Lower leg skin (tissue), 4 donors: ENCODE data around the gene PSKH1. TPM values are rescaled to one million over a fixed set of nuclear protein-coding genes. Genes with fewer than 3 reads are reported as not detected.

Source experiments
- DNase-seq, 2 donors: peaks; one replicate each; pipeline ENCODE4 v3.0.0-alpha.2; 2019; ENCODE audit warnings: low spot score in 2 of 2
- H3K4me3 ChIP-seq: fragments of 200-600 bp; sonication (generic); 2 replicates; pipeline ENCODE4 v1.5.1; 2017; ENCODE audit warnings: mild to moderate bottlenecking, low read depth; ENCODE audit not compliant: poor library complexity, severe bottlenecking
- POLR2A ChIP-seq, 2 donors: fragments of 450-650 bp; IDR thresholded peaks; one replicate each; pipeline ENCODE4 v1.6.1; 2016 to 2017; ENCODE audit warnings: antibody characterized with exemption in 2 of 2, mild to moderate bottlenecking in 1 of 2, moderate library complexity in 1 of 2
- WGBS, 2 donors: methylation state at CpG; one replicate each; pipeline ENCODE4 v1.1.5; 2018; 5-methylcytosine and 5-hydroxymethylcytosine counted together
- intact Hi-C: fragments of 100-400 bp; cut with DNase I; formaldehyde crosslinking; loops from one replicate; pipeline ENCODE4 v1.15.0; 2023; ENCODE audit warnings: low total_unique reads
- total RNA-seq, 4 donors: library from RNA; depleted of rRNA; stranded (reverse); fragments of >200 nt; gene quantifications; one replicate each; pipeline ENCODE4 v1.1.0, GENCODE V29; 2016
- TF ChIP-seq, protein P1 (sequence below), 3 donors: fragments of 450-650 bp; IDR thresholded peaks; one replicate each; pipeline ENCODE4 v1.5.1; 2016; ENCODE audit warnings: antibody characterized with exemption in 3 of 3, mild to moderate bottlenecking in 3 of 3, moderate library complexity in 2 of 3

Gene PSKH1
- total RNA-seq, 4 donors from 2014 or later: 11.1 to 17.9 (median 14.4) TPM

DNA sequence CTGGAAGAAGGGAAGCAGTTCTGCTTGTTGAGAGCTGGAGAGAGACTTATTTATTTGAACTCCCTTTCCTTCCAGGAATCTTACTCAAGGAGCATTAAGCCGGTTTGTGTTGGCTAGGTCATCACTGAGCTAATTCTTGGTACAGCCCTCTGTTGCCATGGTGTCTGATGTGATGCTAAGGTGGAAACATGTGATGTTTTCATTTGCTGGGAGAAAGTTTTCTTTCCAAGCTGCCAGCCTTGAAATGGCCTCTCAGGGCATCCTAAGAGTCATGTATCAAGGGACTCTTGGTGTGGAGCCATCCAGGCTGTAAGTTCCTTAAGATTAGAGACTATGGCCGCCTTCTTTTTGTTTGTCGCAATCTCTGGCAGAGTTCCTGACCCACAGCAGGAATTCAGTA is 4.2 kb downstream of the PSKH1 start:
- H3K4me3 ChIP-seq: no peak overlapping the region
- intact Hi-C loops: no loop called here

DNA sequence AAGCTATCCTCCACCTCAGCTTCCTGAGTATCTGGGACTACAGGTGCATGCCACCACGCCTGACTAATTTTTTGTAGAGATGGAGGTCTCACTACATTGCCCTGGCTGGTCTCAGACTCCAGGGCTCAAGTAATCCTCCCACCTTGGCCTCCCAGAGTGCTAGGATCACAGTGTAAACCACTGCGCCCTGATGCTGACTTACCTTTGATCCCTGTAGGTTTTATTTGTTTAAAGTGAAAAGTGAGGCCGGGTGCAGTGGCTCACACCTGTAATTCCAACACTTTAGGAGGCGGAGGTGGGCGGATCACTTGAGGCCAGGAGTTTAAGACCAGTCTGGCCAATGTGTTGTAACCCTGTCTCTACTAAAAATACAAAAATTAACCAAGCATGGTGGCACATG is 8.7 kb downstream of the PSKH1 start:
- H3K4me3 ChIP-seq: no peak overlapping the region
- intact Hi-C loops: no loop called here
- no peak for DNase-seq
- WGBS, 2 donors: 95 to 97% methylated on average over 5 of the region's 5 CpGs
- TF ChIP-seq, protein P1, sequence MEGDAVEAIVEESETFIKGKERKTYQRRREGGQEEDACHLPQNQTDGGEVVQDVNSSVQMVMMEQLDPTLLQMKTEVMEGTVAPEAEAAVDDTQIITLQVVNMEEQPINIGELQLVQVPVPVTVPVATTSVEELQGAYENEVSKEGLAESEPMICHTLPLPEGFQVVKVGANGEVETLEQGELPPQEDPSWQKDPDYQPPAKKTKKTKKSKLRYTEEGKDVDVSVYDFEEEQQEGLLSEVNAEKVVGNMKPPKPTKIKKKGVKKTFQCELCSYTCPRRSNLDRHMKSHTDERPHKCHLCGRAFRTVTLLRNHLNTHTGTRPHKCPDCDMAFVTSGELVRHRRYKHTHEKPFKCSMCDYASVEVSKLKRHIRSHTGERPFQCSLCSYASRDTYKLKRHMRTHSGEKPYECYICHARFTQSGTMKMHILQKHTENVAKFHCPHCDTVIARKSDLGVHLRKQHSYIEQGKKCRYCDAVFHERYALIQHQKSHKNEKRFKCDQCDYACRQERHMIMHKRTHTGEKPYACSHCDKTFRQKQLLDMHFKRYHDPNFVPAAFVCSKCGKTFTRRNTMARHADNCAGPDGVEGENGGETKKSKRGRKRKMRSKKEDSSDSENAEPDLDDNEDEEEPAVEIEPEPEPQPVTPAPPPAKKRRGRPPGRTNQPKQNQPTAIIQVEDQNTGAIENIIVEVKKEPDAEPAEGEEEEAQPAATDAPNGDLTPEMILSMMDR (IDR thresholded peaks at IDR 0.05): no peak
- TF ChIP-seq POLR2A (IDR thresholded peaks at IDR 0.05): no peak

More for the DNA sequence above, 4.2 kb downstream of the PSKH1 start:
- TF ChIP-seq, protein P1 (IDR thresholded peaks at IDR 0.05): no peak
- no peak for TF ChIP-seq POLR2A (IDR thresholded peaks at IDR 0.05)
- 67 to 71% methylated on average over 3 of the region's 3 CpGs for WGBS, 2 donors
- DNase-seq: no peak

DNA sequence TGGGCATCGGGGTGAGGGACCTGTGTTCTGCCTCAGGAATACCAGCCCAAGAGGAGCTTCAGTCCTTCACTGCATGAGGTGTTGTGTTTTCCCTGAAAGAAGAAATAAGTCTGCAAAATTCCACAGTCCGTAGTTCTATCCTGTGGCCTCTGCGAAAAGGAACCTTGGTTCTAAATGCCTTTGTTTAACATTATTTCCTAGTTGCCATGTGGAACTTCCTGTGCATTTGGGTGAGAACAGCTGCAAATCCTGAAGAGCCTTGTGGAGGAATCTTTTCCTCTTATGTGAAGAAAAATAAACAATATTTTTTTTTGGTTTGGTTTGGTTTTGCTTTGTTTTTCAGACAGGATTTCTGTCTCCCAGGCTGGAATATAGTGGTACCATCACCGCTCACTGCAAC is 9.8 kb downstream of the PSKH1 start:
- 84 to 97% methylated on average over 4 of the region's 4 CpGs for WGBS, 2 donors

DNA sequence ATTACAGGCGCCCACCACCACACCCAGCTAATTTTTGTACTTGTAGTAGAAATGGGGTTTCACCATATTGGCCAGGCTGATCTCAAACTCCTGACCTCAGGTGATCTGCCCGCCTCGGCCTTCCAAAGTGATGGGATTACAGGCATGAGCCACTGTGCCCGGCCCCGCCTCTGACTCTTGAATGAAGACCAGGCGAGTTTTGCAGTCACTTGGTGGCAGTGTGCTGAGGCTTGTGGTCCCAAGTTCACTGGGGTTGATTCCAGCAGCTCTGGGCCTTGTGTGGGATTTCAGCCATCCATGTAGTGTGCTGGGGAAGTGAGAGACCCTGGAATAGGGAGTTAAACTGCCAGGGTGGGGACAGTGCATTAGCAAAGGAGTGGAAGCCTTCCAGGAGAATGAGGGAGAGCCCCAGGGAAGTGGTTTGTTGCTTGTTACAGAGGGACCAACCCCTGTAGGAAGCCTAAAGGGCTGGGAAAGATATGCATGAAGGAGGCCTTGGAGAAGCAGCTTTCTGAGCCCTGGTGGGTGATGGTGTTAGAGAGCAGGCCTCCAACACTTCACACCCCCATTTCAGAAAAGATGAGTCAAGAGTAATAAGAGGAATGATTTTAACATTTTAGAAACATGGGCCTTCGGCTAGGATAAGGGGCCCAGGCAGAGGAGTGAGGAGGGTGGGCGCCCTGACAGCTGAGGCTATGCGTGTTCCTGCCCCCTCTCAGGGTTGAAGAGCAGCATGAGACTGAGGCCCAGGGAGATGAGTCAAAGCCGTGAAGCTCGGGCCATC is 14.5 kb downstream of the PSKH1 start:
- intact Hi-C loops: no loop called here
- no peak overlapping the region for H3K4me3 ChIP-seq
- 90 to 94% methylated on average over 11 of the region's 11 CpGs for WGBS, 2 donors
- no peak for TF ChIP-seq POLR2A (IDR thresholded peaks at IDR 0.05)
- TF ChIP-seq, protein P1 (IDR thresholded peaks at IDR 0.05): no peak
- no peak for DNase-seq

More for the DNA sequence above, 9.8 kb downstream of the PSKH1 start:
- TF ChIP-seq, protein P1 (IDR thresholded peaks at IDR 0.05): no peak
- TF ChIP-seq POLR2A (IDR thresholded peaks at IDR 0.05): no peak
- H3K4me3 ChIP-seq: no peak overlapping the region
- no peak for DNase-seq
- intact Hi-C loops: no loop called here

DNA sequence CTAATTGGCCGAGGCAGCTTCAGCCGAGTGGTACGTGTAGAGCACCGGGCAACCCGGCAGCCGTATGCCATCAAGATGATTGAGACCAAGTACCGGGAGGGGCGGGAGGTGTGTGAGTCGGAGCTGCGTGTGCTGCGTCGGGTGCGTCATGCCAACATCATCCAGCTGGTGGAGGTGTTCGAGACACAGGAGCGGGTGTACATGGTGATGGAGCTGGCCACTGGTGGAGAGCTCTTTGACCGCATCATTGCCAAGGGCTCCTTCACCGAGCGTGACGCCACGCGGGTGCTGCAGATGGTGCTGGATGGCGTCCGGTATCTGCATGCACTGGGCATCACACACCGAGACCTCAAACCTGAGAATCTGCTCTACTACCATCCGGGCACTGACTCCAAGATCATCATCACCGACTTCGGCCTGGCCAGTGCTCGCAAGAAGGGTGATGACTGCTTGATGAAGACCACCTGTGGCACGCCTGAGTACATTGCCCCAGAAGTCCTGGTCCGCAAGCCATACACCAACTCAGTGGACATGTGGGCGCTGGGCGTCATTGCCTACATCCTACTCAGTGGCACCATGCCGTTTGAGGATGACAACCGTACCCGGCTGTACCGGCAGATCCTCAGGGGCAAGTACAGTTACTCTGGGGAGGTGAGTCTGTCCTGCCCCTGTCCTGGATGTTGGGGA is 16.1 kb downstream of the PSKH1 start:
- 93 to 96% methylated on average over 26 to 36 of the region's 36 CpGs for WGBS, 2 donors
- no peak for TF ChIP-seq POLR2A (IDR thresholded peaks at IDR 0.05)
- TF ChIP-seq, protein P1 (IDR thresholded peaks at IDR 0.05): no peak
- H3K4me3 ChIP-seq: no peak overlapping the region
- no peak for DNase-seq
- intact Hi-C loops: no loop called here
